GM18498 (cell line): ENCODE data around the gene ZNF93.
"Not testable (repeated sequence)": the region's sequence is repeated elsewhere in the genome, so short reads cannot be mapped to it uniquely, and the experiment has no call there.

Source experiments
- ATAC-seq: cut with Tn5 transposase; IDR thresholded peaks from one replicate; pipeline ENCODE4 v1.9.1; 2021; ENCODE audit warnings: mild to moderate bottlenecking, moderate library complexity; ENCODE audit not compliant: unreplicated experiment

Gene ZNF93

GRCh38 chr19:19900729-19901444, at the start of gene ZNF93:
ZNF93 (plus strand) TSS chr19:19900946; CDS start chr19:19901089, 143 bp downstream.
- peak; percentile 93 for ATAC-seq

GRCh38 chr19:19851740-19852139, 49.0 kb upstream of the ZNF93 start:
- not testable (repeated sequence) for ATAC-seq

GRCh38 chr19:19858751-19859150, 42.0 kb upstream of the ZNF93 start:
- no peak for ATAC-seq

GRCh38 chr19:19860756-19861390, 39.9 kb upstream of the ZNF93 start:
- no peak for ATAC-seq

GRCh38 chr19:19865750-19866610, 34.8 kb upstream of the ZNF93 start, which contains the start of gene ZNF253:
ZNF253 (plus strand) TSS chr19:19865882; CDS start chr19:19865997, 115 bp downstream.
- ATAC-seq: peak; percentile 97

- no peak for ATAC-seq
Measured at GRCh38 chr19:19866611-19867248, 34.0 kb upstream of the ZNF93 start.

GRCh38 chr19:19870086-19870485, 30.7 kb upstream of the ZNF93 start:
- ATAC-seq: not testable (repeated sequence)

- no peak for ATAC-seq
Measured at GRCh38 chr19:19871932-19872331, 28.8 kb upstream of the ZNF93 start.

GRCh38 chr19:19873381-19873780, 27.4 kb upstream of the ZNF93 start:
- no peak for ATAC-seq

GRCh38 chr19:19877724-19878123, 23.0 kb upstream of the ZNF93 start:
- no peak for ATAC-seq

- no peak for ATAC-seq
Measured at GRCh38 chr19:19884583-19884982, 16.2 kb upstream of the ZNF93 start.

- ATAC-seq: not testable (repeated sequence)
Measured at GRCh38 chr19:19892055-19892941, 8.4 kb upstream of the ZNF93 start.

- peak; percentile 20 for ATAC-seq
Measured at GRCh38 chr19:19900139-19900728, 512 bp upstream of the ZNF93 start.

GRCh38 chr19:19907551-19907950, 6.8 kb downstream of the ZNF93 start:
- ATAC-seq: not testable (repeated sequence)

GRCh38 chr19:19909654-19910053, 8.9 kb downstream of the ZNF93 start:
- no peak for ATAC-seq

GRCh38 chr19:19911150-19911549, 10.4 kb downstream of the ZNF93 start:
- ATAC-seq: no peak

- ATAC-seq: no peak
Measured at GRCh38 chr19:19914596-19914995, 13.8 kb downstream of the ZNF93 start.

GRCh38 chr19:19930417-19930816, 29.7 kb downstream of the ZNF93 start:
- ATAC-seq: not testable (repeated sequence)
